Measurements from ENCODE around the gene GPR183.

GPR183 gene

DNA sequence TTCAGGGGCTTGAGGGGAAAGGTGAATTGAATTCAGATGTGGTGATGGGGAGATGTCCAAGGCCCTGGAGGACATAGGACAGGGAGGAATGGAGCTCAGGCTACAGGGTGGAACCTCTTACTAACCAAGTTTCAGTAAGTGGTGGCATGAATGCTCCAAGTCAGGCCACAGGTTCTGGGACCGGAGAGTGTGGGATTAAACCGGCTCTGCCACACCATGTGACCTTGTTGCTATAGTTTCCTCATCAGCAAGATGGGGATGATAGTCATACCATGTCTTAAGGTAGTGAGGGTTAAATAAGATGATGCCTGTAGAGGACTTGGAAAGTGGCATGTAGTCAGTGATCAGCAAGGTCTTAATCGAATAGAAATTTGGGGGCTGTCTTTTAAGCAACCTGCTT is 16.3 kb downstream of the GPR183 start:
- DNase-seq: no peak

DNA sequence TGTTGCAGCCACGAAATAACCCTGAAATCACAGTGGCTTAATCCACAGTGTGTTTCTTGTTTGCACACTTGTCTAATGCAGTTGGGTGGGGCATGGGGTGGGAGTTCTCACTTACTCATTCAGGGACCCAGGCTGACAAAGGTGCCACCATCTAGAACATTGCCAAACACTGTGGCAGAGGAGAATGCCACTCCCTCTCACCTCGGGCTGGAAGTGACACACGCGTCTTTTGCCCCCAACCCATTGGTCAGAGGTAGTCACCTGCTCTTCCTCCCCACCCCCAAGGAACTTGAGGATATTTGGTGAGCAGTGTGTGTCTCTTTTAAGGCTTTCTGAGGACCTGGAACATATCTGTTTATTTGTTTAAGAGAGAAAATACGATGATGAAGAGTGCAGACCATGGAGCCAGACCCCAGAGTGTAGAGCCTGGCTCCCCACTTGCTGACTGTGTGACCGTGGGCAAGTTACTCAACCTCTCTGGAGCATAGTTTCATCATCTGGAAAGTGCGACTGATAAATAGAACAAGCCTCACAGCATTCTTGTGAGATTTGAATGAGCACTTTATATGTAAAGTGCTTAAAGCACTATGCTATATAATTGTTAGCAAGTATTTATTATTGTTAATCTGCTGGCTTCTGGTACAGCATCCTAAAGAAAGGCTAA is 17.4 kb downstream of the GPR183 start:
- DNase-seq: peak; percentile 40 to 47

DNA sequence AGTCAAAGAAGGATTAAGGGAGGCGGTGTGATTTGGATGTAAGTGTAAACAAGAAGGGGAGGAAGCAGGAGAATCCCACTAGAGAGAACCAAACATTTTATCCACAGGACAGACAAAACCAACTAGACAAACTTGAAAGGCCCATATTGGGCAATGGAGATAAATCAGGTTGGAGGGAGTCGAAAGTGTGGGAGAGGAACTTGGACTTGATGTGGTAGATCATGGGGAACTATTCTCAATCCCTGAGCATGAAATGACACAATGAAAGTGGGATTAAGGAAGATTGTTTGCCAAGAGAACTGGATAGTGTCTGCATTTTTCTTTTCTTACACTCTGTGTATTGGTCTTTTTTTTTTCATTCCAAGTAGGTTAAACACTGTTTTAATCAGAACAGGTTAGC is 17.9 kb downstream of the GPR183 start:
- no peak for DNase-seq

DNA sequence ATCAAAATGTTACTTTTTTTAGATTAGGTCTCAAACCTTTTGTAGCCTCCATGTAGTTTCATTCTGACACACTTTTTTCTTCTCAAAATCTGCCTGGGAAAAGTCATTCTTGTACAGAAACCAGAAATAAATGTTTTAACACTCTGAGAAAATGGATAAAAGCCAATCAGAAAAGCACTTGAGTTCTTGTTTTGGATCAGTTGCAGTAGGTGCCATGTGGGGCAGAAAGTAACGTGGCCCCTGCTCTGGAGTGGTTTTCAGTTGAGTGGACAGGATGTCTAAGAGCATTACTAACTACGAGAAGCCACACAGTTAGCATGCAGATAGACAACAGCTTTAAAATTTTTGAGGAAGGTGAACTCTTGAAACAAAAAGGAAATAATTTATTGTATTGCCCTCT is 19.1 kb downstream of the GPR183 start:
- peak; percentile 59 to 61 for DNase-seq

DNA sequence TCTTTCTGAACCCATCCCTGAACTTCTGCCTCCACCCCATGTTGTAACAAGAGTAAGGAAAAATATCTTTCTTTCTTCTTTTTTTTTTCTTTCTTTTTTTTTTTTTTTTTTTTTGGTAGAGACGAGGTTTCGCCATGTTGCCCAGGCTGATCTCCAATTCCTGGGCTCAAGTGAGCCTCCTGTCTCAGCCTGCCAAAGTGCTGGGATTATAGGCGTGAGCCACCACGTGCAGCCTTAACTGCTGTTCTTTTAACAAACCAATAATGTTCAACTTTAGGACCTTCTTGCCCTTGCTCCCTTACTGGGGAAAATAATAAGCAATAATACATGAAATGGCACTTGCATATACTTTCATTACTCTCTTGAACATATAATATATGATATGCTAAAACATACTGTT is 19.6 kb downstream of the GPR183 start:
- DNase-seq: no peak

DNA sequence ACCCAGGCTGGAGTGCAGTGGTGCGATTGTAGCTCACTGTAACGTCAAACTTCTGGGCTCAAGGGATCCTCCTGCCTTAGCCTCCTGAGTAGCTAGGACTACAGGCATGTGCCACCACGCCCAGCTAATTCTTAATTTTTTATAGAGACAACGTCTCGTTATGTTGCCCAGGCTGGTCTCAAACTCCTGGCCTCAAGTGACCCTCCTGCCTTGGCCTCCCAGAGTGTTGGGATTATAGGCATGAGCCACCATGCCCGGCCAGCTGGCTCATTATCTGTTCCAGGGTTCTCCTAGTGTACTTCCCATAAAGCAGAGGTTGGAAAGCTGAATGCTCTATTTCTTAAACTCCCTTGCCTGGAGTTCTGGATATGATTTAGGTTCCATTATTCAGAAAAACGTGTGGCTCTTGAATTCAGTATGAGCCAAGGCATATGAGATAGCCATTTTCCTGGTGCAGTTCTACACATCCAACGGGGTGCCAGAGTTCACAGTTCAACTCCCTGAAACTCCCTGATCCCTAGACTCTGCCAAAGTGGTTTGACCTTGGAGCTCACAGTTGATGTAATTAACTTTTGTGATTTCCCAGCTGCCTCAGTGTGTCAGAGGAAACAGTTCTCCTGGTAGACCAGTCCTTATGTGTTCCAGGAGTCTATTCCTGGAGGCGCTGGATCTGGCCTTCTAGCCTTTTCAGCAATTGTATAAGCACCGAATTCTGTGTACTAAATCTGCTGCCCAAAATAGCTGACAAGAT is 21.6 kb downstream of the GPR183 start:
- DNase-seq: no peak

DNA sequence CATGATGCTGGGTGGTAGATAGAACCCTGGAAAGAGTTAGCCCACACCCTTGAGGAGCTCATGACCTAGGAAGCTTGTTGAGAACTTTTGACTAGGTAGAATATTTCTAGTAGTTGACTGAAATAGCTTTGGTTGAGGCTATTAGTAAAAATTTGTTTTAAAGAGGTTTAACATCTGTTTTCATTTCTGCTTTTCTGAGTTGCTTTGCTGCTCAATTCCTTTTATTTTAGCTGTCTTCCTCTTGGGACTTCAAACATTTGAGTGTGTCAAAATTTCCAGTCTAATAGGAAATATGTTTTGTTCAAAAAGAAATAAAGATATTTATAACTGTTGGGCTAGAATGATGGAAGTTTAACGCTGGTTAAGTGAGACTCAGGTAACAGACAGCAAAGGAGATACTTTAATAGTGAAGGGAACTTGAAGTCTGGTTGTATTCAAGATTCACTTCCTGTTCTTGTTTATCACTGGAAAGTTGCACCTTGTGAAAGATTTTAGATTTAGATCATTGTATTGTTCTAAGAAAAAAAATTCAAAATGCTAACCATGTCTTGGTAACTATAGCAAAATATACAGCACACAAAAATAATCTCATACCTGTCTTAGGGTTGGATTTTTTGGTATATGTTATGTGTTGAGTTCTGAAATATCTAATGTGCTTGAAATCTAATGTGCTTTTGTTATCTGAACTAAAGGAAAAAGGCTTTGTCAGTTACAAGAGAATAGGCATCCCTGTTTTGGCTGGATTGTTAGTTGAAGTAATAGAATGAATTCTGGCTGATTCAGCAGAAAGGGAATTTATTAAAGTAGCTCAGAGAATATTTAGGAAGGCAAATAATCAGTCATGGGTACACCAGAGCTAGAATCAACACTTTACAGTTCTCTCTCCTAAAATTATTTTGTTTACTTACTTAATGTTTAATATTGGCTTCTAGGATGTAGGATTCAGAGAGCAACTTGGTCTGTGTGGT is 24.7 kb downstream of the GPR183 start:
- DNase-seq: no peak

DNA sequence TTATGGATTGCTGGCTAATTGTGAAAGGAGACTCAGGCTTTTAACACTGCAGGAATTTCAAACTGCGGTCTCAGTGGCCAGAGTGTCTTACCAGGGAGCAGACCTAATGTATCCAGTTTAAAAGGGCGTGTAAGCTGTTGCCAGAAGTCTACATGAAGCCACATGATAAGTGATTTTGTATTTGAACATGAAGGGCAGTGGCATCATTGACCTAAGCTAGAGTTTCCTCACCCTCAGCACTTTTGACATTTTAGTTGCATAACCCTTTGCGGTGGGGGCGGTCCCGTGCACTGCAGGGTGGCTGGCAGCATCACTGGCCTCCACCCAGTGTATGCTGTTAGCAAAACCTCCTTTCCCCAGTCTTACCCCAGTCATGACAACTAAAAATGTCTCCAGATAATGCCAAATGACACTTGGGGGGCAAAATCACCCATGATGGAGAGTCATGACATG is 25.4 kb downstream of the GPR183 start:
- peak; percentile 49 to 52 for DNase-seq

DNA sequence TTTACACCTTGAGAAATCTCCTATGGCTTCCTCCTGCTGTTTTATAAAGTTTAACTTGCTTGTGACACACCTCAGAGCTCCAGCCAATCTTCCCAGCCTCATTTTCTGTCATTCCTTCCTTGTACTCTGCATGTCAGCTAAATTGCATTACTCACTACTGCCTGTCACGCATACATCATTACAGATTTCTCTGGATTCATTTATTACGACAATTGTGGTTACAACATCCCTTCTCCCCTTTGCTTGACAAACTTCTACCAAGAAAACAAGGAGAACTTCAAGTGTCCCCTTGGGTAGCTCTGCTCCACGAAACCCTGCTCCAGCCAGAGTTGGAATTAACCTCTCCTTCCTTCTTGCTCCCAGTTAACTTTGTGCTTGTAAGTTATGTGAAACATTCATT is 27.0 kb downstream of the GPR183 start:
- no peak for DNase-seq

DNA sequence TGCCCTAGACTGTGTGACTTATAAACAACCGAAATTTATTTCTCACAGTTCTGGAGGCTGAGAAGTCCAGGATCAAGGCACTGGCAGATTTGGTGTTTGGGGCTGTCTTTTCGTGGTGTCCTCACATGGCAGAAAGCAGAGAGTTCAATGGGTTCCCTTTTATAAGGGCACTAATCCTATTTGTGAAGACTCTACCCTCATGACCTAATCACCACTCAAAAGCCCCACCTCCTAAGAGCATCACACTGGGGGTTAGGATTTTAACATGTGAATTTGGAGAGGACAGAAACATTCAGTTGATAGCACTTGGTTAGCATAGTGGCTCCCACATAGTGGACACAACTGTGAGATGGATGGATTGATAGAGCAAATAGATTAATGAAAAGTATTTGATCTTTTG is 27.6 kb downstream of the GPR183 start:
- DNase-seq: no peak

DNA sequence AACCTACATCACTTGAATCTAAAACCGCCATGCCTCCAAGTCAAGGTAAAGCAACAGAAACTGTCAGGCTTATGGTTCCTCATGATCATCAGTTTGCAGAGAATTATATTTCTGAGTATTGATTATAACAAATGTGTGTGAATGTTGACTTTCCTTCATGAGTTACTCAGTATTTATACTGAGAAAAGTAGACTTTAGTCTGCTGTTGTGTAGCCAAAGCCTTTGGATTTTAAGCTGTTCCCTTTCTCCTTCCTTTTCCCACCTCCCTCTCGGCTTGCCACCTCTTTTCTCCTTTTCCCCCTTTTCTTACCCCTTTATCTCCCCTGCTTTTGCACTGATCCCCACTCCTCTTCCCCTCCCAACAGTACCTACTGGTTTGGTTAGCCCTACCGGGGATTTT is 28.4 kb downstream of the GPR183 start:
- DNase-seq: no peak

DNA sequence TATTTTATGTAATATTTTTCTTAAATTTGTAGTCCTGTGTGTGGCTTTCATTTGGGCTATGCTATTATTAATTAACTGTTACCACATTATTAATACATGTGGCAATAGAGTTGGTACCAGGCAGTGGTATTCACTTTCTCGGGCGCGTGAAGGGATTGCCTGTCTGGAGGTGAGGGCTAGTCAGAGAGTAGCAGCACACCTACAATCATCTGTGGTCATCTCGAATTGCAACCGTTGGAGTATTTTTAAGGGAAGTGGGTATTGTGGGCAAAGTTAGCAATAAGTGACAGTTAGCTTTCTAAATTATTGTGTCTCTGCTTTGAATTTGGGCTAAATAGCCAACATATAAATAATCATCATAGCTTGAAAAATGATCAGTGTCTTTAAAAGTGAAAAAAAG is 29.0 kb downstream of the GPR183 start:
- no peak for DNase-seq

DNA sequence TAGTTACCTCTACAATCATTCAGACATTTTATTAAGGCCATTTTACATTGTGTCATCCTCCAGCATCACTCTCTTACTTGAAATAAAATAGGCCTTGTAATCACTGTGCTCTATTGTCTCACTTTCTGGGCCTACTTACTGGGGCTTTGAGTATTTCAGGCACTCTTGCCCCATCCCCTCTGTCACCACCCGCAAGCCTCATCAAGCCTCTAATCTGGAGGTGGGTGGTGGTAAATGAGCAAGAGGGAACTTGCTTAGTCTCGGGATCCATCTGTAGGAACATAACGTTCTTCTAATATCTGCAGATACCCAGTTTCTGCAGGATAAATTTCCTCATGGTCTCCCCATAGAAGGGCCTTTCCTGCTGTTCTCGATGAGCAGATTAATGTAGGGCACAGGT is 29.6 kb downstream of the GPR183 start:
- DNase-seq: no peak

DNA sequence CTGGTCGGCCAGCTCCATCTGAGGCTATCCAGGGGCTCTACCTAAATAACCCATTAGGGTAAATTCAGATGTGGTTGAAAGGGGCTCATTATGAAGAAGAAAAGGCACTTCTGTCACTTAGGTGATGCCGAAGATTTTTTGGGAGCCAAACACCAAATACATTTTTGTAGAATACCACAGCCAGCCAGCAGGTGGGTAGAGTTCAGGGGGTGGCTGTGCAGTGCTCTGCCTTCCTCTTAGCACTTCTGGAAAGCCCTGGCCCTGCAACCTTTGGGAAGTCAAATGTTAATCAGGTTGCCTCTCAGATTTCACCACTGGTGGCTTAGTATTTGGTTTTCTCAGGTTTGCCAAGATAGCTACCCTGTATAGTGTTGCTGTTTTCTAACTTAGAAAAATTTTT is 30.5 kb downstream of the GPR183 start:
- DNase-seq: no peak

DNA sequence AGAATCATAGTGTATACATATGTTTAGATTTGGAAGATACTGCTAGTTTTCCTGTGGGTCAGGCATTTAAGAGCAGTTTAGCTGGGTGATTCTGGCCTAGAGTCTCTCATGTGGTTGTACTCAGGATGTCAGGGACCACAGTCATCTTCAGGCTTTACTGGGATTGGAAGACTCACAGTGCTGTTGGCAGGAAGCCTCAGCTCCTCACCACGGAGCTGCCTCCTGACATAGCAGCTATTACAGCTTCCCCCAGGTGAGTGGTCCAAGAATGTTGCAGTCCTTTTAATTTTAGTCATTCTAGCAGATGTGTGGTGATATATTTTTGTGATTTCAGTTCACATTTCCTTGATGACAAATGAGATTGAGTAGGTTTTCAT is 32.1 kb downstream of the GPR183 start:
- DNase-seq: peak in 1 of 2 donors; percentile 38

DNA sequence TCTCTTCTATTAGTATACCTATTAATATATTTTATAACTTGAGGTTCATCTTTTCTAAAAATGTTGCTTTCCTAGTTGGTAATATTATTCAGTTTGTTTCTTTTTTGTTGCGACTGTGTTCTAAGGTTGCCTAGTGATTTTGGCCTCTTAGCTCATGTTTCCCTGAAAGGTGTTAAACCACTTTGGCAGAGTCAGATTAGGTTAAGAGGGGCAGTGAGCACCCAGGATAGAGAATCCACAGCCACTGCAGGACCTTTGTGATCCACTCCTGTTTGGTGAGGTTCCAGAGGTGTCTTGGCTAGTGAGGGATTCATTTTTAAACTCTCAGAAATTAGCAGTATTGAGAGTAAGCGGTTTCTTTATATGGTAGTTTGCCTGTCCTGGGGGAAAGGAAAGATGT is 34.1 kb downstream of the GPR183 start:
- DNase-seq: no peak

DNA sequence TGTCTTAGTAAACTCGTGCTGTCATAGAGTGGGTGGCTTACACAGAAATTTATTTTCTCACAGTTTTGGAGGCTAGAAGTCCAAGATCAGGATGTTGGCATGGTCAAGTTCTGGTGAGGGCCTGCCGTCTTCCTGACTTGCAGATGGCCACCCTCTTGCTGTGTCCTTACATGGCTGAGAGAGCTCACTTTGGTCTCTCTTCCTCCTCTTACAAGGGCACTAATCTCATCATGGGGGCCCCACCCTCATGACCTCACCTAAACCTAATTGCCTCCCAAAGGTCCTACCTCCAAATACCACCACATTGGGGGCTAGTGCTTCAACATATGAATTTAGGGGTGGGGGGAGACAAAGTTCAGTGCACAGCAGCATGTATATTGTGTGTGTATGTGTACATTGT is 34.7 kb downstream of the GPR183 start:
- no peak for DNase-seq

DNA sequence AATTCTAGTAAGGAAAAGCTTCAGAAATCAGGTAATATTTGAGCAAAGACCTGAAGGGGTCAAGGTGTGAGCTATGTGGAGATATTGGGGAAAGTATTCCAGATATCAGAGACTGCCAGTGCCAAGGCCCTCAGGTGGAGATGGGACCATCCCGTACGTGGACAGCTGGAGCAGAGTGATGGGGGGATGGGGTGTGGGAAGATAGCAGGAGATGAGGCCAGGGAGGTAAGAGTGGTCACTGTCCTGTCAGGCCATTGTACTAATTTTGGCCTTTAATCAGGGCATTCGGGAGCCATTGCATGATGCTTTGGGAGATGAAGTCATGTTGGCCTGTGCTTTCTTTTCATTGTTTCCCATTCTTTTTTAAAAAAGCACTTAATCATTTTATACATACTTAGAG is 36.0 kb downstream of the GPR183 start:
- no peak for DNase-seq

DNA sequence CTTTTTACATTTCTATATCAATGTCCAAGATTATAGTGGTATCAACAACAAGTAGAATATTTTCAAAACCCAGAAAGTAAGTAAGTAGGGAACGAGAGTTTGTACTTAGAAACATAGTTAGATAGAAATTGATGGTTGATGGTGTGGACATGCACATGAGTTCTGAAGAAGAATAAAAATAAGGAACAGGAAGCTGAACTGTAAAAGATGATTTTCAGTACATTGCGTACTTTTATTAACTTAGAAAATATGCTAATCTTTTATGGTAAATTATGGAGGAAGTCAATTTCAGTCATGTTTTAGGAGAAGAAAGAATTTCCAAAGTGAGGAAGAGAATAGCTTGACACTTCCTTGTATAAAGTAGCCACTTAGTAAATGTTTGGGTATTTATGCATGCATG is 36.7 kb downstream of the GPR183 start:
- DNase-seq: no peak

DNA sequence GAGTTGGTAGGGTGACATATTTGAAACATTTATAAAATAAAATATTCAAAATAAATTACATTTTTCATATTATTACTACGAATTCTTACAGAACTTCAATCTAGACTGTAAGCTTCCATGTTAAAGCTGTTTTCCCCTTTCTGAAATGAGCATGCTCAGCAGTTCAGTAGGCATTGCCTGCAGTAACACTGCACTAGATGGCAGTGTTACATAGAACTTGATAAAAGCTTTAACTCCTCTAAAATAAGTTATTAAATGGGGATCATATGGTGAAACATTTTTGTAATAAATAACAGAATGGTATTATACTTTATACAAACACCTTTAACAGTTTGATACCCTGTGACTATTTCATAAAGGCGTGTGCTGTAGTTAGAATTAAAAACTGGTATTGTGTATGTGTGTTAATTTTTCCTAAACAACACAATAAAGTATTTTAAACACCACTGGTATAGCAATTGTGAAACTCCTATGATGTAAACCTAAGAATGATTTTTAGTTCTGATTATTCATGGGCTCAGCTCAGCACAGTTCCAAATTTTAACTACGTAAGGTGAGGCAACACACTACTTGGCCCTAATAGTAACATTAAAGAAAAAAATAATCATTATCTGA is 37.5 kb downstream of the GPR183 start:
- DNase-seq: no peak

DNA sequence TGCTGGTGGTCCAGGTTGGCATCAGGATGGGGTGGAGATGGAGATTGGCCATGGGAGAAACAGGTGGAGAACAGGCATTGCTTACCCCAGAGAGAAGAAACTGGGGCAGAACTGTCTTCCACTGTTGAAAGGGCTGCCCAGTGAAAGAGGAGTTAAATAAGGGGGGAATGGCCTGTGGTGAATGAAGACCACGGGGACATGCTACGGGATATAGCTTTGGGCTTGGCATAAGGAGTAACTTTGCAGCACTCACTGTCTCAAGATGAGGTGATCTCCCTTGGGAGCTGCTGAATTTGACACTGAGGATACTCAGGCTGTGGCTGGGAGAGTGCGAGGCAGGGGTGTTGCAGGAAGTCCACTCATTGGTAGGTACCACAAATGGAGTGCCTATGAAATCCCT is 38.4 kb downstream of the GPR183 start:
- DNase-seq: no peak

DNA sequence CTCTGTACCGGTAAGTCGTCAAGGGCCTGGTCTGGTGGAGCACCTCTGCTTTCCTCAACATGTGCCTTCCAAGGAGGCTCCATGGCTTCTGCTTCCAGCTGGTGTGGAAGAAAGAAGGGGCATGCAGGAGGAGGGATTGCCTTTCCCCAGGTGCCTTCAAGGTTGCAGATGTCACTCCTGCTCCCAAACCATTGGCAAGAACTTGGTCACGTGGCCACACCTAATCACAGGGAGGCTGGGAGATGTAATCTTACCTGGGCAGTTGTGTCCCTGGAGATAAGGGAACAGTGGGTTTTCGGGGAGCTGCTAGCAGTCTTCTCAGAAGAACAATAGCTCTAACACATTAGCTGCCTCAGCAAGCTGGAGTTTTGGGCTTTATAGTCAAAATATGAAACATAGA is 39.3 kb downstream of the GPR183 start:
- no peak for DNase-seq

DNA sequence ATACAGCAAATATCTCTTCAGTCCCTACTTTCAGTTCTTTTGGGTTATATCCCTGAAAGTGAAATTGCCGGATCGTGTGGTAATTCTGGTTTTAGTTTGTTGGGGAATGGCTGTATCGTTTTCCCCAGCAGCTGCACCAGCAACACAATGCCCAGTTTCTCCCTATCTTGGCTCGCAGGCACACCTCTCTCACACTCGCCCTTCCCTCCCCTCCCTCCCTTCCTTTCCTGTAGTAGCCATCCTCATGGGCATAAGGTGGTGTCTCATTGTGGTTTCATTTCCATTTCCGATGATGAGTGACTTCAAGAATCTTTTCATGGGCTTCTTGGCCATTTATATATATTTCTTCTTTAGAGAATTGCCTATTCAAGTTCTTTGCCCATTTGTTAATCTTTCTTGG is 40.4 kb downstream of the GPR183 start:
- DNase-seq: no peak

Measured in stimulated activated CD4-positive, alpha-beta T cell treated with anti-CD3 and anti-CD28 coated beads, Interleukin-2, amount 100 ng/mL, for 24 hours (primary cell).